ENCODE data around the gene CALM1.

The CALM1 gene

GRCh38 chr14:90383126-90383730 is 13.6 kb upstream of the CALM1 start (continued):
- TF ChIP-seq PRDM10 (tag by site-specific recombination; IDR thresholded peaks at IDR 0.05) (peak; percentile 97), ZNF132 (tag by site-specific recombination; IDR thresholded peaks at IDR 0.05; ENCODE audit: borderline replicate concordance) (no peak), ZNF624 (tag by site-specific recombination; IDR thresholded peaks at IDR 0.05) (no peak), YY1 (tag by site-specific recombination; IDR thresholded peaks at IDR 0.05) (peak; percentile 99), PBX3 (CRISPR knock-in tag; IDR thresholded peaks at IDR 0.05) (0 out of 2 replicates have a peak, but pooled peaks have one; percentile 75), ZNF354C (tag by site-specific recombination; IDR thresholded peaks at IDR 0.05; ENCODE audit: borderline replicate concordance, low read depth) (no peak), ZNF211 (tag by site-specific recombination; IDR thresholded peaks at IDR 0.05; ENCODE audit: low read depth) (no peak), KLF10 (tag by site-specific recombination; IDR thresholded peaks at IDR 0.05) (peak; percentile 55; the same call in 1 of the 2 replicates), ATF2 (tag by site-specific recombination; IDR thresholded peaks at IDR 0.05; ENCODE audit: low read depth) (peak; percentile 86), ZNF580 (tag by site-specific recombination; IDR thresholded peaks at IDR 0.05) (peak; percentile 100), ZNF785 (tag by site-specific recombination; IDR thresholded peaks at IDR 0.05) (peak; percentile 90), KLF7 (tag by site-specific recombination; IDR thresholded peaks at IDR 0.05; ENCODE audit: borderline replicate concordance) (peak; percentile 99), ZNF623 (tag by site-specific recombination; IDR thresholded peaks at IDR 0.05) (no peak), SP3 (tag by site-specific recombination; IDR thresholded peaks at IDR 0.05) (peak; percentile 98), KLF9 (tag by site-specific recombination; IDR thresholded peaks at IDR 0.05; ENCODE audit: low read depth) (peak; percentile 89), ZNF302 (tag by site-specific recombination; IDR thresholded peaks at IDR 0.05; ENCODE audit: low read depth) (no peak), ZSCAN5A (tag by site-specific recombination; IDR thresholded peaks at IDR 0.05) (peak; percentile 95), ZNF792 (tag by site-specific recombination; IDR thresholded peaks at IDR 0.05) (peak; percentile 94), IKZF3 (tag by site-specific recombination; IDR thresholded peaks at IDR 0.05) (peak; percentile 67; the same call in 1 of the 2 replicates), PRDM2 (tag by site-specific recombination; IDR thresholded peaks at IDR 0.05; ENCODE audit: borderline replicate concordance) (no peak), PRDM6 (tag by site-specific recombination; IDR thresholded peaks at IDR 0.05) (no peak; the same call in 1 of the 2 replicates), ZBTB21 (tag by site-specific recombination; IDR thresholded peaks at IDR 0.05) (peak; percentile 96)

Data from HEK293 (cell line).